ENCODE results near the gene PHLPP1. TPM values are rescaled to one million over a fixed set of nuclear protein-coding genes. Genes with fewer than 3 reads are reported as not detected.

PHLPP1 gene
- total RNA-seq, 2 donors from 2014 or later: 4.6 to 5.9 TPM

DNA sequence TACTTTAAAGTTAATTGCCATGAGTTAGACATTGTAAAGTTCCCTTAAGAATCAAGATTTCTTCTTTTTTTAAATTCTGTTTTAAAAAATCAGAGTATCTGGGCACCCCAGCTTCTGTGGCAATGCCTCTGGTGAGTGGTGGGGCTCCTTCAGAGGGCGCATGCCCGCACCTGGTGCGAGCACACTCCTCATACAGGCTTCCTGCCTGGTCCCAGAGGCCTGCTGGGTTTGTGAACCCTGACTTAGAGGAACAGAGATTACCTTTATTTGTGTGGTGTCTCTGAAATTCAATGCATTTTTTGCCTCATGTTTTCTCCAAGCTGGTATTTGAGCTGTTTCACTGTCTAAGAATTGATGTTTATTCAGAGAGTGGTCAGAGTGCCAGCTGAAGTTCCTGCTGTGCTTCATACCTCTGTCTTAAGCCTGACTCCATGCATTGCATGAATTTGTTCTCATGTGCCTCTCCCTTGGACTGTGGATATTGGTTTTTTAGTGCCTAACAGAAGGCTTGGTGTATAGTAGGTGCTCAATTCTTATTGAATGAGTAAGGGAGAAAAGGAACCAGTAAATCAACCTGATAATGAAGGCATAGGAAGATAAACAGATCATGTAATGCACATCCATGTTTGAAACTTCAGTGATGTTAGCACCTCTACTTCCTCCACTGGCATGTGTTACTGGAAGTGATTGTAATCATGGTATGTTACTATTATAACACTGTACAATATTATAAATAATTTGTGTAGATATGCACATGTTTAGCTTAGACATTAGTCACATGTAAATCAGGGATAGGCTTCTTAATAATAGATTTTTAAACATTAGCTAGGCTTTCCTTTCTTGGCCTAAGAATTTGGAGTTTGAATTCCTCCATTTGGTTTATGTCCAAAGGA lies 29.0 kb downstream of the PHLPP1 start:
- TF ChIP-seq, protein P1, sequence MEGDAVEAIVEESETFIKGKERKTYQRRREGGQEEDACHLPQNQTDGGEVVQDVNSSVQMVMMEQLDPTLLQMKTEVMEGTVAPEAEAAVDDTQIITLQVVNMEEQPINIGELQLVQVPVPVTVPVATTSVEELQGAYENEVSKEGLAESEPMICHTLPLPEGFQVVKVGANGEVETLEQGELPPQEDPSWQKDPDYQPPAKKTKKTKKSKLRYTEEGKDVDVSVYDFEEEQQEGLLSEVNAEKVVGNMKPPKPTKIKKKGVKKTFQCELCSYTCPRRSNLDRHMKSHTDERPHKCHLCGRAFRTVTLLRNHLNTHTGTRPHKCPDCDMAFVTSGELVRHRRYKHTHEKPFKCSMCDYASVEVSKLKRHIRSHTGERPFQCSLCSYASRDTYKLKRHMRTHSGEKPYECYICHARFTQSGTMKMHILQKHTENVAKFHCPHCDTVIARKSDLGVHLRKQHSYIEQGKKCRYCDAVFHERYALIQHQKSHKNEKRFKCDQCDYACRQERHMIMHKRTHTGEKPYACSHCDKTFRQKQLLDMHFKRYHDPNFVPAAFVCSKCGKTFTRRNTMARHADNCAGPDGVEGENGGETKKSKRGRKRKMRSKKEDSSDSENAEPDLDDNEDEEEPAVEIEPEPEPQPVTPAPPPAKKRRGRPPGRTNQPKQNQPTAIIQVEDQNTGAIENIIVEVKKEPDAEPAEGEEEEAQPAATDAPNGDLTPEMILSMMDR (IDR thresholded peaks at IDR 0.05): no peak
- Histone ChIP-seq H3K9me3 (no peaks in the 10 kb centered on the region), H3K27ac (no peak overlapping the region), H3K27me3 (no peaks in the 10 kb centered on the region), H3K36me3 (no peaks in the 10 kb centered on the region), H3K4me1 (peaks cover 0 to 13% of the 10 kb centered on the region in 2 donors), H3K4me3 (no peak overlapping the region)
- no peak for DNase-seq (ENCODE audit: low spot score)

DNA sequence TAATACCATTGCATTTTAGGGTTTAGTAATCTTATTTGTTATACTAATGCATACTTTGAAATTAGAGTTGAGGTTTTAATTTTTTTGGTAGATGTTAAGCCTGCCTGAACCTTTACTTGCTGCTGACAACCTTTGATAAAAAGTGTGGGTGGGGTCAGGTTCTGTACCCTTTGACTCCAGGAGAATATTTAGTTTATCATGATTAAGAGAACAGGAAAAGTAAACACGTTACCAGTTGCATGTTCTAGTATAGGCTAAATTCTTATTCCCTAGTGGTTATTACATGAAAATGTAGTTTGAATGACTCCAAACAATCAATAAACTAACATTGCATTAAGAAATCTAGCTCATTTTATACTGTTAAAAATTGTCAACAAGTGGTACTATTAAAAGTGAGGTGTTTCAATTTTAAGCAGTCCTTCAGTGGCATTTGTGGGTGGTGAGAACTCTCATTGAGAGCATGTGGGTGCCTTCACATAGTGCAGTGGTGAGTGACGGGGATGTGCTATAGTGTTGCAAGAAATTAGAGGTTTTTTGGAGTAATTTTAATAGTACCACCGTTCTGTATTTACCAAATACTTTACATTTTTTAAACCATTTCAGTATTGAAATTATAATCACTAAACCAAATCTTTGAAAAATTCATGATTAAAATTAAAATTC lies 29.9 kb downstream of the PHLPP1 start:
- H3K27me3 ChIP-seq: no peaks in the 10 kb centered on the region
- H3K4me3 ChIP-seq: no peak overlapping the region
- peaks cover 0 to 13% of the 10 kb centered on the region in 2 donors for H3K4me1 ChIP-seq
- no peaks in the 10 kb centered on the region for H3K9me3 ChIP-seq
- H3K36me3 ChIP-seq: no peaks in the 10 kb centered on the region
- TF ChIP-seq, protein P1 (IDR thresholded peaks at IDR 0.05): no peak
- no peak overlapping the region for H3K27ac ChIP-seq
- DNase-seq (ENCODE audit: low spot score): no peak

DNA sequence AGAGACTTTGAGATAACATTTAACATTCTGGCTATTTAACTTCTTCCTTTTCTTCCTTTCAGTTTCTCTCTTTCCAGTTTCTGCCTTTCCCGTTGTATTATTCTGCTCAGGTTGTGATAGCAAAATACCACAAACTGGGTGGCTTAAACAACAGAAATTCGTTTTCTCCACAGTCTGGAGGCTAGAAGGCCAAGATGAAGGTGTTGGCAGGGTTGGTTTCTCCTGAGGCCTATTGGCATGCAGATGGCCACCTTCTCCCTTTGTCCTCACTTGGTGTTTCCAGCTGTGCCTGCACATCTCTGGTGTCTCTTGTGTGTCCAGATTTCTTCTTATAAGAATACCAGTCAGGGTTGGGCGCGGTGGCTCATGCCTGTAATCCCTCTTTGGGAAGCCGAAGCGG lies 34.0 kb downstream of the PHLPP1 start:
- Histone ChIP-seq H3K27ac (no peak overlapping the region), H3K9me3 (no peaks in the 10 kb centered on the region), H3K36me3 (no peaks in the 10 kb centered on the region), H3K27me3 (no peaks in the 10 kb centered on the region), H3K4me3 (no peak overlapping the region), H3K4me1 (peaks cover 0 to 15% of the 10 kb centered on the region in 2 donors)
- TF ChIP-seq, protein P1 (IDR thresholded peaks at IDR 0.05): no peak
- no peak for DNase-seq (ENCODE audit: low spot score)

DNA sequence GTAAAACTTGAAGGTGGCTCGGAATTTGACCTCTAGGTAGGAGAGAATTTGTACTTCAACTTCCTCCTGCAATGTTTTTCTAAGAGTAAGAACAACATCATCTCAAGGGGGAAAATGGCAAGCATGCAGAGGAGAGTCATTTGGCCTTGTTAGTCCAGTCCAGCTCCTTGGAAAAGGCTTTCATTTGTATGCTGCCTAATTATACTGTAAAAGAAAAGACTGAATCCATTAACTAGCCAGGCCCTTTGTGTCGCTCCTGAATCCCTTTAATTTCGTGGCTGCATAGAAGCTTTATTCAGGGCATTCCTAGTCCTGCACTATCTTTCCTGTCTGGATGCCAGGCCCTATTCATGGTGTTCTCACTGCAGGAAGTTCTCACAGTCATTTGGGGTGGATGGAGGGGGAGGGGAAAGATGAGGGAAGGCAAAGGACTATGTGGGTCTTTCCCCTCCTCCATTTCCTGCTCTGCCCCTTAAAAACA lies 36.0 kb downstream of the PHLPP1 start:
- H3K4me1 ChIP-seq: peaks cover 0 to 15% of the 10 kb centered on the region in 2 donors
- no peak overlapping the region for H3K4me3 ChIP-seq
- TF ChIP-seq, protein P1 (IDR thresholded peaks at IDR 0.05): no peak
- H3K9me3 ChIP-seq: no peaks in the 10 kb centered on the region
- no peaks in the 10 kb centered on the region for H3K36me3 ChIP-seq
- DNase-seq (ENCODE audit: low spot score): no peak
- H3K27ac ChIP-seq: no peak overlapping the region
- no peaks in the 10 kb centered on the region for H3K27me3 ChIP-seq

DNA sequence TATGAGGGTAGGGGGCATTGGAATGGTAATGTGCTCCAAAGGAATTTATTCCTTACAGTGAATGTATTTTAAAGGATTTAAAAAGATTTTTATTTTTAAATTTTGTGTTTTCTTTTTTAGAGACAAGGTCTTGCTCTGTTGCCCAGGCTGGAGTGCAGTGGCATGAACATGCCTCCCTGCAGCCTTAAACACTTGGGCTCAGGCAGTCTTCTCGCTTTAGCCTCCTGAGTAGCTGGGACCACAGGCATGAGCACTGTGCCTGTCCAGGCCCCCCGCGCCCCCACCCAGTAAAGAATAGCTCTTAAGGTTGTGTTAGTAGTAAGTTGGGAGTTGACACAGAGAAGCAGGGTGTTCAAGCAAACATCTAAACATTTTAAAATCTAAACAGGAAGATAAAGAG lies 36.6 kb downstream of the PHLPP1 start:
- TF ChIP-seq, protein P1 (IDR thresholded peaks at IDR 0.05): no peak
- H3K36me3 ChIP-seq: no peaks in the 10 kb centered on the region

More for the DNA sequence above, 36.6 kb downstream of the PHLPP1 start:
- Histone ChIP-seq H3K27me3 (no peaks in the 10 kb centered on the region), H3K4me3 (no peak overlapping the region), H3K27ac (no peak overlapping the region), H3K4me1 (peaks cover 0 to 15% of the 10 kb centered on the region in 2 donors), H3K9me3 (no peaks in the 10 kb centered on the region)
- DNase-seq (ENCODE audit: low spot score): no peak

Data from right atrium auricular region (tissue), 2 donors.